ENCODE data around the gene MRPL27.
"Not testable (repeated sequence)": the region's sequence is repeated elsewhere in the genome, so short reads cannot be mapped to it uniquely, and the experiment has no call there.

Gene MRPL27

DNA sequence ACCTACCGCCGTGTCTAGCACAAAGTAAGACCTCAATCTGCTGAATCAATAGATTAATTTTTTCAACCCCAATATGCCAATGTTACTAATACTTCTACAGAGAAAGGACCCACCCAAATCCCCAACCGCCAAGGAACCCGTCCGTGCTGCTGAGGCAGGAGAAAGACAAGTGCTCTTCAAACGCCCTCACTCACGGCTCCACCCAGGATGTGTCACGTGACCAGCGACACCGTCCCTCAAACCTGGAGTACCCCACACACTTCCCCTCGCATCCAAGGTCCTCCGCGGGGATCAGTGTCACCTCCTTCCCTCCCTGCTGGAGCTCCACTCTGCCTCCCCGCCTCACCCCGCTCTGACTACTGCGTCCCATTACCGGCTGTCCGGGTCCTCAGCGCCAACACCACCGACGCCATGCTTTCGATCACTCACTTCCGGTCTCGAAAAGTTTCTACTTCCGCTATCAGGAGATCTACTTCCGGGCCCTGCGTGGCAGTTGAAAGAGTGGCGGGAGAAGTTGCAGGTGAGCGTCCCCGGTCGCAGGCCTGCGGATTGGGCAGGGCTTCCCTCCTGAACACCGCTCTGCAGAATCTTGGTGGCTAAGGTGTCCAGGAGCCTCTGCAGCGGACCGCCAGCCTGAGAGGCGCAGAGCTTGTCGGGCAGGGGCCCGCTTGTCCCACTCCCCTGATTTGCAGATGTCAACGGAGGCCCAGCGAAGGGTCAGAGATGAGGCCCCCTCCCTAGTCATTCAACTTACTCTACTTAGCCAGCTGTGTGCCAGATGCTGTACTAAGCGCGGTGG lies at the start of gene MRPL27, which contains the start of gene EME1:
MRPL27 (minus strand) TSS at position 427 of the 799 bp plus-strand sequence; CDS start at position 413, 14 bp downstream.
EME1 (plus strand) TSS at position 472 of the 799 bp plus-strand sequence. CDS start 1,980 bp downstream, outside the sequence.
- peak within 1 kb of the TSS; percentile 91 for H3K9ac ChIP-seq
- H3K27ac ChIP-seq: peak within 1 kb of the TSS; percentile 93
- H3K27me3 ChIP-seq: no peaks in the 10 kb centered on the region
- no peak for TF ChIP-seq Cebpa-rat (IDR thresholded peaks at IDR 0.05)
- peaks cover 21% of the 10 kb centered on the region for H3K4me1 ChIP-seq
- peak within 1 kb of the TSS; percentile 75 for H3K4me3 ChIP-seq
- no peaks in the 10 kb centered on the region for H3K9me3 ChIP-seq
- H3K4me2 ChIP-seq: peak within 1 kb of the TSS; percentile 88
- peaks cover 59% of the 10 kb centered on the region for H3K36me3 ChIP-seq
- no peaks in the 10 kb centered on the region for H4K20me1 ChIP-seq

DNA sequence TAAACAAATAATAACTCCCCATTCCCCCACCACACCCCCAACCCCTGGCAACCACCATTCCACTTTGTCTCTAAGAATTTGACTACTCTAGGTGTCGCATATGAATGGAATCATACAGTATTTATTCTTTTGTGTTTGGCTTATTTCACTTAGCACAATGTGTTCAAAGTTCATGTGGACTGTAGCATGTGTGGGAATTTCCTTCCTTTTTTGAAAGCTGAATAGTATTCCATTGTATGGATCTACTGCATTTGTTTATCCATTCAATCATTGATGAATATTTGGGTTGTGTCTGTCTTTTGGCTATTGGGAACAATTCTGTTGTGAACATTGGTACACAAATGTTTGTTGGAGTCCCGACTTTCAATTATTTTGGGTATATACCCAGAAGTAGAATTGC lies 49.8 kb upstream of the MRPL27 start:
- H4K20me1 ChIP-seq: no peaks in the 10 kb centered on the region
- no peak overlapping the region for H3K4me3 ChIP-seq
- H3K27ac ChIP-seq: no peak overlapping the region
- H3K27me3 ChIP-seq: no peaks in the 10 kb centered on the region
- H3K4me1 ChIP-seq: peaks cover 59% of the 10 kb centered on the region
- H3K4me2 ChIP-seq: no peak overlapping the region
- no peak for TF ChIP-seq Cebpa-rat (IDR thresholded peaks at IDR 0.05)
- peaks cover 21% of the 10 kb centered on the region for H3K9me3 ChIP-seq
- H3K9ac ChIP-seq: no peak overlapping the region
- no peaks in the 10 kb centered on the region for H3K36me3 ChIP-seq

DNA sequence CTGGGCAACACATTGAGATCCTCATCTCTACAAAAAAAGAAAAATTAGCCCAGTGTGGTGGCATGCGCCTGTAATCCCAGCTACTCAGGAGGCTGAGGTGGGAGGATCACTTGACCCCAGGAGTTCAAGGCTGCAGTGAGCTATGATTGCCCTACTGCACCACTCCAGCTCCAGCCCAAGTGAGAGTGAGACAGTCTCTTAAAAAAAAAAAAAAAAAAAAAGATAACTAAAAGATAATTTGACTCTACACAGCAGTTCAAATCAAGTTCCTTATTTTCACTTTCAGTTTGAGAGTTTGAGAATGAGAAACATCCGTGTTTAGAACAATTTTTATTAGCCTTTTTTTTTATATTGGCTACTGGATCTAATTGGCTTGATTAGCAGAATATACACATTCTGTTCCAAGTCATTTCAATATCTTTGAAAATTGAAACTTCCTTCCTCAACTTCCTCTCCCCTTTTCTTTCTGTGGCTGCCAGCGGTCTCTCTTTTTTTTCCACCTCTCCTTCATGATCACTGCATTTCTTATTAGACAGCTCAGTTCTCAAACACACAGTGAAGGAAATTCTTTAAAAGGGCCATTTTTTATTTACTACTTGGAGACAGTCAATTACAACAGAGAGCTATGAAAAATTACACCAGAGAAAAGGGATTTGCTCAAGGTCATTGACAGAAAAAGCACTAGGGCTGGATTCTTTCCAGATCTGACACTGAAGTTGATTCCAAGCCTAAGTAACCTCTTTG lies 48.5 kb upstream of the MRPL27 start:
- peak overlapping the region; percentile 69 for H3K9ac ChIP-seq
- H4K20me1 ChIP-seq: no peaks in the 10 kb centered on the region
- peak overlapping the region; percentile 82 for H3K4me2 ChIP-seq
- H3K36me3 ChIP-seq: no peaks in the 10 kb centered on the region
- TF ChIP-seq Cebpa-rat (IDR thresholded peaks at IDR 0.05): no peak
- peaks cover 21% of the 10 kb centered on the region for H3K9me3 ChIP-seq
- H3K27ac ChIP-seq: peak overlapping the region; percentile 75
- no peaks in the 10 kb centered on the region for H3K27me3 ChIP-seq
- peaks cover 47% of the 10 kb centered on the region for H3K4me1 ChIP-seq
- peak overlapping the region; percentile 59 for H3K4me3 ChIP-seq

DNA sequence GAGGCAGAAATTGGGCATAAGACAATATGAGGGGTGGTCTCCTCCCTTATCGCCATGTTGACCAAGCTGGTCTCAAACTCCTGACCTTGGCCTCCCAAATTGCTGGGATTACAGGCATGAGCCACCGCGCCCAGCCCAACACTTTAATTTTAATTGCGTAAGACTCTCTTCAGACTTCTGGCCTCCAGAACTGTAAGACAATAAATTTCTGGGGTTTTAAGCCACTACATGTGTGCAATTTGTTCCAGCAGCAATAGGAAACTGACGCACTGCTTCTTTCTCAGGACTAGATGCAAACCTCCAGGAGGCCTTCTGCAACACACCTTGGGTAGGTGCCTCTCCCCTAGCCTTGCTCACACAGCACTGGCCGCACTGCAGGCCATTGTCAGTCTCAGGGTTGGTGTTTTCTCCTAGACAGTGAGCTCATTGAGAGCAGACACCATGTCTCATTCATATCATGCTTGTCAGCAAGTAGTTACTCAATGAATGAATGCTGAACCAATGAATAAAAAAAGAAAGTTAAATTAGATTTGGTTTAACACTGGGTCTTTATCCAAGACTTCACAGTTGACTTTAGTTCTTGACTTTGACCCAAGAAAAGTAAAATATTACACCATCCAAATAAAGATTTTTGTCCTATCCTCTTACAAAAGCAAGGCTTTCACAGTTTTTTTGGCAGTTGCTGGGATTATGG lies 47.6 kb upstream of the MRPL27 start:
- Histone ChIP-seq H3K4me2 (peak overlapping the region; percentile 82), H3K36me3 (no peaks in the 10 kb centered on the region), H3K4me1 (peaks cover 44% of the 10 kb centered on the region), H3K27me3 (no peaks in the 10 kb centered on the region), H3K4me3 (peak overlapping the region; percentile 59), H3K27ac (peak overlapping the region; percentile 75), H4K20me1 (no peaks in the 10 kb centered on the region), H3K9ac (peak overlapping the region; percentile 69), H3K9me3 (peaks cover 21% of the 10 kb centered on the region)
- peak; percentile 42; the same call in 1 of the 2 replicates for TF ChIP-seq Cebpa-rat (IDR thresholded peaks at IDR 0.05)

DNA sequence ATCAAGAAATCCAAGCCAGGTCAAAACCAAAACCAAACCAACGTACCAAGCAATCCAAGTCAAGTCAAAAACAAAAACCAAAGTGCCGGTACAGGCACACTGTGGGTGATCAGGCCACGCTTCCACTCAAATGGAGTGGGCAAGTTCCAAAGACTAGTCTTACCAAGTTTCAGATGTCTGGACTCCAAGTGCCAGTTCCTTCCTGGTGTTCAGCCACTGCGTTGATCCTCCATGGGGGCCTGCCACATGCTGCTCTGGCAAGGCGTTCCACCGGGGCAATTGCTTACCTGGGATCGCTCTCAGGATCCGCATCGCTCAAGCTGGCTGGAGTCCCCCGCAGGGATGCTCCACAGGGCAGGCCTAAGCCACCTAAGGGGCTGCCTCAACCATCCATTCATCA lies 46.6 kb upstream of the MRPL27 start:
- peaks cover 21% of the 10 kb centered on the region for H3K9me3 ChIP-seq
- H3K4me2 ChIP-seq, H3K27ac ChIP-seq, H3K4me3 ChIP-seq, H3K36me3 ChIP-seq, H4K20me1 ChIP-seq, H3K27me3 ChIP-seq, H3K9ac ChIP-seq: not testable (repeated sequence)
- peaks cover 34% of the 10 kb centered on the region for H3K4me1 ChIP-seq

DNA sequence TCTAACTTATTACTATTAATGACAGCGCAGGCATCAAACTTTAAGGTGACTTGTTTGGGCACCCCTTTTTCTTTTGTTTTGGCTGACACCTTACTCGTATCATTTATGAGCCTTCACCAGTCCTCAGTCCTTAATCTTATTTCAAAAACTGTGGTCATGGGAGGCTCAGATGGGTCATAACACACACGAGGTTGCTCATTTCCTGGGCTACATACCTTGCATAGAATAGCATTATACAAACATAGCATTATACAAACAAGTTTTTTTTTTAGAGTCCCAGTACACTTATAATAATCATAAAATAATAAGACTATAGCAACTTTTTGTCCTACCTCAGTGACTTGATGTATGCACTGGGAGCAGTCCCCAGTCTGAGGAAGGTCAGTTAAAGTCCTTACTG lies 41.8 kb upstream of the MRPL27 start:
- Histone ChIP-seq H3K4me3 (no peak overlapping the region), H3K9ac (no peak overlapping the region), H3K27me3 (no peaks in the 10 kb centered on the region), H3K27ac (no peak overlapping the region), H3K4me1 (no peaks in the 10 kb centered on the region), H4K20me1 (no peaks in the 10 kb centered on the region), H3K4me2 (no peak overlapping the region), H3K36me3 (no peaks in the 10 kb centered on the region), H3K9me3 (peaks cover 13% of the 10 kb centered on the region)
- TF ChIP-seq Cebpa-rat (IDR thresholded peaks at IDR 0.05): no peak

DNA sequence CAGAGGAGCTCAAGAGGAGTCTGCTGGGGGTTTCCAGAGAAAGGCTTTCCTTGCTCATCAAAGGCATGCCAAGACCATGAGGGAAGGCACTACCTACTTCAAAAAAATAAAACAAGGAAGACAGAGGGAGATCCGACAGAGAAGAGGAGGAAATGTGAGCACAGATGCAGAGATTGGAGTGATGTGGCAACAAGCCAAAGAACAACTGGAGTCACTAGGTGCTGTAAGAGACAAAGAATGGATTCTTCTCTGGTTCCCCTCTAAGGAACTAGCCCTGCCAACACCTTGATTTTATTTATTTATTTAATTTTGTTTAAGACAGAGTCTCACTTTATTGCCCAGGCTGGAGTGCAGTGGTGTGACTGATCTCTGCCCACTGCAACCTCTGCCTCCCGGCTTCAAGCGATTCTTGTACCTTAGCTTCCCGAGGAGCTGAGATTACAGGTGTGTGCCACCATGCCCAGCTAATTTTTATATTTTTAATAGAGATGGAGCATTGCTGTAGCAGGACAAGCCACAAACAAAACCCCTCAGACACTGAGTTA lies 39.3 kb upstream of the MRPL27 start:
- no peak overlapping the region for H3K4me3 ChIP-seq
- H3K27ac ChIP-seq: no peak overlapping the region
- TF ChIP-seq Cebpa-rat (IDR thresholded peaks at IDR 0.05): no peak
- no peaks in the 10 kb centered on the region for H3K36me3 ChIP-seq
- H3K9me3 ChIP-seq: no peaks in the 10 kb centered on the region
- H3K4me1 ChIP-seq: no peaks in the 10 kb centered on the region
- no peak overlapping the region for H3K9ac ChIP-seq
- H4K20me1 ChIP-seq: no peaks in the 10 kb centered on the region
- no peaks in the 10 kb centered on the region for H3K27me3 ChIP-seq
- H3K4me2 ChIP-seq: no peak overlapping the region

DNA sequence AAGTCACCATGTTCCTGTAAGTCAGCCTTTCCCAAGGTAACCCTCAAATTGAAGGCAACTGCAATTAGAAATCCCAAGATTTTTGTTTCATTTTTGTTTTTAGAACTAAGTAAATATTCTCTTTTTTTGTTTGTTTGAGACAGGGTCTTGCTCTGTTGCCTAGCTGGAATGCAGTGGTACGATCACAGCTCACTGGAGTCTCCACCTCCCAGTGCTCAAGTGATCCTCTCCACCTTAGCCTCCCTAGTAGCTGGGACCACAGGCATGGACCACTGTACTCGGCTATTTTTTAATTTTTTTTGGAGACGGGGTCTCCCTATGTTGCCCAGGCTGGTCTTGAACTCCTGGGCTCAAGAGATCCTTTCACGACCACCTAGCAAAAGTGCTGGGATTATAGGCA lies 34.9 kb upstream of the MRPL27 start:
- Histone ChIP-seq H3K4me1 (no peaks in the 10 kb centered on the region), H3K4me3 (no peak overlapping the region), H3K36me3 (no peaks in the 10 kb centered on the region), H4K20me1 (no peaks in the 10 kb centered on the region), H3K9me3 (no peaks in the 10 kb centered on the region), H3K27ac (no peak overlapping the region), H3K4me2 (no peak overlapping the region), H3K9ac (no peak overlapping the region), H3K27me3 (no peaks in the 10 kb centered on the region)
- no peak for TF ChIP-seq Cebpa-rat (IDR thresholded peaks at IDR 0.05)

DNA sequence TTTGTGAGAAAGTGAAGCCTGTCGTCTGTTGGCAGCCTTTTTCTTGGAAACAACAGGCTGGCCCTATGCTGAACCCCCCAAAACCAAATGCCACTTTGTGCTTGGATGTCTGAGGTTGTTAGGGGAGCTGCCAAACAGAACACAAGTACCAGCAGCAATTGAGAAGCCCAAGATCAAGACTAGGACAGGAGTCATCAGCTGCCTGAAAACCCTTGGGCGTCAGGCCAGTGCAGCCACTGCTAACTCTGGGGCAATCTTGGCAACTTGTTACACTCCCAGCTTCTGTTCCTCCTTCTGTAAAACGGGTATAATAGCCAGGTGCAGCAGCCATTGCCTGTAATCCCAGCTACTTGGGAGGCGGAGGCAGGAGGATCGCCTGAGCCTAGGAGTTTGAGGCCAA lies 33.6 kb upstream of the MRPL27 start:
- Histone ChIP-seq H3K4me1 (no peaks in the 10 kb centered on the region), H4K20me1 (no peaks in the 10 kb centered on the region), H3K36me3 (no peaks in the 10 kb centered on the region), H3K4me3 (no peak overlapping the region), H3K27me3 (no peaks in the 10 kb centered on the region), H3K4me2 (no peak overlapping the region), H3K27ac (no peak overlapping the region), H3K9ac (no peak overlapping the region), H3K9me3 (no peaks in the 10 kb centered on the region)
- no peak for TF ChIP-seq Cebpa-rat (IDR thresholded peaks at IDR 0.05)

DNA sequence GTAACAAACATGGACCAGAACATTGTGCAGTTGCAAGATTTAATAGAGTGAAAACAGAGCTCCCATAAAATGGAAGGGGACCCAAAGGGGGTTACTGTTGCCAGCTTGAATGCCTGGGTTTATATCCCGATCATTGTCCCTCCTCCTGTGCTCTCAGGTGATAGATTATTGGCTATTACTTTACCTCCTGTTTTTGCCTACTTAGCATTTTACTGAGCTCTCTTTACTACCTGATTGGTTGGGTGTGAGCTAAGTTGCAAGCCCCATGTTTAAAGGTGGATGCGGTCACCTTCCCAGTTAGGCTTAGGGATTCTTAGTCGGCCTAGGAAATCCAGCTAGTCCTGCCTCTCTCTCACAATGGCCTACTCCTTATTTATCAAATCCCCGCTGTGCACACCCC lies 32.4 kb upstream of the MRPL27 start:
- not testable (repeated sequence) for H3K9me3 ChIP-seq, H3K9ac ChIP-seq, H3K4me1 ChIP-seq, H3K4me3 ChIP-seq, H3K4me2 ChIP-seq, H3K36me3 ChIP-seq, H3K27me3 ChIP-seq, H4K20me1 ChIP-seq, H3K27ac ChIP-seq

DNA sequence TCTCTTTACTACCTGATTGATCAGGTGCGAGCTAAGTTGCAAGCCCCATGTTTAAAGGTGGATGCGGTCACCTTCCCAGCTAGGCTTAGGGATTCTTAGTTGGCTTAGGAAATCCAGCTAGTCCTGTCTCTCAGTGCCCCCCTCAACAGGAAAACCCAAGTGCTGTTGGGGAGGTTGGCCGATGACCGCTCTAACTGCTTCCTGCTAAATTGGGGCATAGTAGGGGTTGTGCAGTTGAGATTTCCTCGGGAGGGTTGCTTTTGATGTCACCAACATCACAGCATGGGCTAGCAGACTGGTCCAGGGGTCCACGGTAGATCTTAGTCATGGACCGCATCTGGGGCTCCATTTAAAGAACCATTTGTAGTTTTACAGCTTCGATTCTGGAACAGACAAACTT lies 26.6 kb upstream of the MRPL27 start:
- peaks cover 26% of the 10 kb centered on the region for H4K20me1 ChIP-seq
- H3K4me3 ChIP-seq, H3K9ac ChIP-seq, H3K27ac ChIP-seq, H3K27me3 ChIP-seq, H3K4me2 ChIP-seq: not testable (repeated sequence)
- H3K4me1 ChIP-seq: peaks cover 24% of the 10 kb centered on the region
- H3K9me3 ChIP-seq: peaks cover 19% of the 10 kb centered on the region
- H3K36me3 ChIP-seq: peaks cover 13% of the 10 kb centered on the region

DNA sequence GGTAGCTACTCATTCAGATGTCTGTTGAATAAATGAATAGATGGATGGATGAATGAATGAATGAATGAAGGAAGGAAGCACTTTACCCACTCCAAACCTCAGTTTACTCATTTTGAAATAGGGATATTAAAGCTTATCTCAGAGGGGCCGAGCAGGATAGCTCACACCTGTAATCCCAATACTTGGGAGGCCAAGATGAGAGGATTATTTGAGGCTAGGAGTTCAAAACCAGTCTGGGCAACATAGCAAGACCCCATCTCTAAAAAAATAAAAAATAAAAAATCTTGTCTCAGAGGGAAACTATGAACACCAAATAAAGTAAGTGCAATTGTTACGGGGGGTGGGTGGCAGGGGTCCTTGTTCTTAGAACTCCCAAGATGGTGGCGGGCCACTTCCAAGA lies 25.7 kb upstream of the MRPL27 start:
- H3K4me2 ChIP-seq, H3K4me3 ChIP-seq, H3K9ac ChIP-seq, H3K27me3 ChIP-seq, H3K27ac ChIP-seq: not testable (repeated sequence)
- Histone ChIP-seq H4K20me1 (peaks cover 35% of the 10 kb centered on the region), H3K36me3 (peaks cover 23% of the 10 kb centered on the region), H3K9me3 (peaks cover 19% of the 10 kb centered on the region), H3K4me1 (peaks cover 24% of the 10 kb centered on the region)
